Neural progenitor cell (in vitro differentiated cells): ENCODE results near the gene CCSER2.

ENCODE experiments used
- CTCF ChIP-seq: fragments of 200-600 bp; sonication (generic); IDR thresholded peaks from 2 replicates; pipeline ENCODE4 v1.5.1; 2017; ENCODE audit warnings: antibody characterized with exemption, mild to moderate bottlenecking
- EZH2 ChIP-seq: fragments of 200-600 bp; sonication (generic); IDR thresholded peaks from 2 replicates; pipeline ENCODE4 v1.6.1; 2017; ENCODE audit warnings: antibody characterized with exemption, mild to moderate bottlenecking, moderate library complexity
- EZH2phosphoT487 ChIP-seq: fragments of 200-600 bp; sonication (generic); IDR thresholded peaks from 2 replicates; pipeline ENCODE4 v1.6.1; 2017; ENCODE audit warnings: antibody characterized with exemption

DNA sequence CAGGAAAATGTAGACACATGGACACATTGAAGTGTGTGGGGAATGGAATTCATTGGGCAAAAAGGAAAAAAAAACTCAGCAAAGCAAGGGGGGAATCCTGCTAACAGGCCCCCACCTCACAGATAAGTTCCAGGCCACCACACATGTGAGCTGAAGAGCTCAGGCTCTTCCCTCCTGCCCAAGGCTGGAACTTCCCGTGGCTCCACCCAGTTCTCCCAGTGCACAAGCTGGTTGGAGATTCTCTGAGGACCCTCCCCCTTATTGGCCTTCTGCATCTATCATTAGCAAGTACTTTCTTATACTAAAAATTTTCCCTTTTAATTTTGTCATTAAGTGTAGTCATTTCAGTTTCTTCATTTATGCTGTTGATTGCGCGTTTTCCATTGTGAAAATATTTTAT, 190.8 kb downstream of the CCSER2 start:
- TF ChIP-seq EZH2: no peak
- no peak for TF ChIP-seq CTCF
- TF ChIP-seq EZH2phosphoT487: no peak
